GM18517 (cell line): ENCODE measurements around the gene HIPK1.

ENCODE experiments used
- ATAC-seq: cut with Tn5 transposase; IDR thresholded peaks from one replicate; pipeline ENCODE4 v1.9.1; 2021; ENCODE audit warnings: mild to moderate bottlenecking, moderate library complexity; ENCODE audit not compliant: unreplicated experiment

Gene HIPK1

DNA sequence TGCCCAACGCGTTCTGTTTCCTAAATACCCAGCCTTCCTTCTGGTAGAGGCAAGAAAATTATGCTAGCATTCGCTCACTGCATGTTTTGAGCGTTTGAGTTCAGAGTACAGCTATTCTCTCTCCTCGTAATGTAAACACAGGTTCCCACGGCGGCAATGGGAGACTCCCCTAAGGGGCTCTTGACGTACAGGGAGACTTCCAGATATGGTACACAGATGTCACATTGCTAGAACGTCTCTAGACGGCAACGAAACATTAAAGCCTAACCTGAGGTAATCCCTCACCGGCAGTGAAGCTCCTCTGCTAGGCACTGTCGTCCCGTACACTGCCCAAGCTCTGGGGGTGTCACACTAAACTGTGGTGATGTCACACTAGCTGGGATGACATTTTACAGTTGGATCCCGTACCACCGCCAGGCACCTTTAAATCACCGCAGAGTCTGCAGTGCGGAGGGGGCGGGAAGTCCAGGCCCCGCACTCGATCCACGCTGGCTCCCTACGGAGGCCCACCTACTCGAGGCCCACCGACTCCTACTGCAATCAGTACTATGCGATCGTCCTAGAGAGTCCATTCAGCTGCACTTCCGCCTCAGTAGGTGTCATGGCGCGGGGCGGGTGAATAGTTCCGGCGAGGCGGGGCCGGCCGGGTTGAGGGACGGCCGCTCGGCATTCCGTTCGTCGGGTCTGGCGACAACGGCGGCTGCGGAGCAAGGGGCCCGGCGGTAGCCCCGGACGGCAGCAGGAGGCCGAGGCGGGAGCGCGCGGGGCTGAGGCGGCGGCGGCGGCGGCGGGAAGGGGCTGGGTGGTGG, at the start of gene HIPK1:
TSS of gene HIPK1 (plus strand) at position 384 of the 809 bp plus-strand sequence.
- ATAC-seq: peak; percentile 78

DNA sequence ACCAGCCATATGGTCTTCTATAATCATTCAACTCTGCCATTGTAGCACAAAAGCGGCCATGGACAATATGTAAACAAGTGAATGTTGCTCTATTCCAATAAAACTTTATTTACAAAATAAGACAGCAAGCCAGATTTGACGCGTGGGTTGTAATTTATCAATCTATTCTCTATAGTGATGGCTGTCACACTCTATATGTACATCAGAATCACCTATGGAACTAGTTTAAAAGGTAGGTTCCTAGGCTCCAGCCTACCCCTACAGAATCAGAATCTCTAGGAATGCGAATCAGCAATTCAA, 49.4 kb upstream of the HIPK1 start:
- ATAC-seq: no peak

DNA sequence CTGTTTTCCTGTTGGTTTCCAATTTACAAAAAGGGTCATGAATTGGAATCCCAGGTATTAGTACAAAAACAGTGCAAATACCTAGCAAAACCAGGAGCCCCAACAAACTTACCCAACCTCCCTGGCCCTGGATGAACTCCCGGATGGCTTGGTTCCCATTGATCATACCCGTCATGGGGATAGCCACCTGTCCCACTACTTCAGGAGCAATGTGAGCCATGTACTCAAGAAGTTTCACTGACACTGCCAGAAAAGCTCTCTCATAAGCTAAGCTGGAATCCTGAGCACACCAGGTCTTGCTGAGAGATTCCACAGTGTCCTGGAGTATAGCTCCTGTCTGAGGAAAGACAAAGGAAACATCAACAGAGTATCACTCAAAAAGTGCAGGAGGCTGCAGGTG, 47.5 kb upstream of the HIPK1 start:
- no peak for ATAC-seq

DNA sequence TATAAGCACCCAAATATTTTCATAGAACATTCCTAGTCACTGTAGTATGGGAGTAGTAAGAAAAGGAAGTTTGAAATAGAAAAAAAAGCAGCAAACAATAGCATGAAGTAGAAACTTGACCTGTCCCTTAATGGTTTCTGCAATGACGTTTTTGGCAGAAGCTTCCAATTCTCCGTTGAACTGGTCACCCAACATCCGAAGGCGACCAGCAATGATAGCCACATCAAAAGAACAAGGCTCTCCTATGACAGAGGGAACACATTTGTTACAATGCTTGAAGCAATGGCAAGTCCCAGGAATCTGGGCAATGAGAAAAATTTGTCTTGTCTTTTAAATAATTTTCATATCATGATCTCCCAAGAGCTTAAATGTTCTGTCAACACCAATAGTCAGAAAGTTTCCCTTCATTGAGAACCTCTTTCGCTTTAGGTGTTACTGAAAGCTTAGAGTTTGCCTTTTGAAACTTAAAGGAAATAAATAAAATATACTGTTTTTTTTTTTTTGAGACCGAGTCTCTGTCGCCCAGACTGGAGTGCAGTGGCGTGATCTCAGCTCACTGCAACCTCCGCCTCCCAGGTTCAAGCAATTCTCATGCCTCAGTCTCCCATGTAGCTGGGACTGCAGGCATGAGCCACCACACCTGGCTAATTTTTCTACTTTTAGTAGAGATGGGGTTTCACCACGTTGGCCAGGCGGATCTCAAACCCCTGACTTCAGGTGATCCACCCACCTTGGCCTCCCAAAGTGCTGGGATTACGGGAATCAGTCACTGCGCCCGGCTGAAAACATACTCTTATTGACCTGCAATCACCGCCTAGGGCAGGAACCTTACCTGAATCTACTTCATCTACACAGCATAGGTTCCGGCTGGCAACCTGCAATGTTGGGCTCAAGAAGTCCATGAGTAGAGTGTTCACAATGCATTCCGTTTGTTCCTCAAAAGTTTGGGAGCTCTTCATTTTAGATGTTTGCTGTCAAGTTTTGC, 42.4 kb upstream of the HIPK1 start:
- no peak for ATAC-seq

DNA sequence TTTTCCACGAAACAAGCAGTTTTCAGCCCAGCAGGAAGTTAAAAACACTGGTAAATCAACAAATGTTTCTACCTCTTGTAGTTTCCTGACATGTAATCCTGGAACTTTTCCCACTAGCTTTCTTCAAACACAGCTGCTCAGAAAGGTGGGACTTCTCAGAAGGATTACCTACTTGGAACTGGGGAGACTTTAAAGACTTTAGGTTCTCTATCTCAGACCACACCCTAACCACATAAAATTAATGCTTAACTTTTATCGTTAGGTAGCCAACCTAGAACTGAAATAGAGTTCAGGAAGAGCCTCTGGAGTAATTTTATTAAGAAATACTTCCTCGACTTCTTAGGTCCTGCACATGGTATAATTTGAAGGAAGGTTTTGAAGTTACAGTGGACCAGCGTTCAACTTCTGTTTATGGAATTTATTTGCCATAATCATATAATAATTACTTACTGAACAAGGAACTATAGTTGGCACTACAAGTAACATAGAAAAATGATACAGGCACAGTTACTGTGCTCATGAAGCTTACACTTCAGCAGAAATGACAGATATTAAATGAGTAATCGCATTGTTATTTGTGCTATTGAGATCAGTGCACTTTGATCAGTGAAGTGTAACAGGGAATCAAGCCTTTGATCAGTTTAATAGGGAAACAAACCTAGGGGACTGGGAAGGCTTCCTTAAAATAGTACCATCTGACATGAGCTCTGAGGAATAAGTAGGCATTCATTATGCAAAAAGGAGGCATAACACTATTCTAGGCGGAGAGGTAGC, 41.5 kb upstream of the HIPK1 start, which contains the start of gene BCL2L15:
TSS of gene BCL2L15 (minus strand) at position 180 of the 774 bp plus-strand sequence. CDS start 206 bp downstream, outside the sequence.
- ATAC-seq: no peak

DNA sequence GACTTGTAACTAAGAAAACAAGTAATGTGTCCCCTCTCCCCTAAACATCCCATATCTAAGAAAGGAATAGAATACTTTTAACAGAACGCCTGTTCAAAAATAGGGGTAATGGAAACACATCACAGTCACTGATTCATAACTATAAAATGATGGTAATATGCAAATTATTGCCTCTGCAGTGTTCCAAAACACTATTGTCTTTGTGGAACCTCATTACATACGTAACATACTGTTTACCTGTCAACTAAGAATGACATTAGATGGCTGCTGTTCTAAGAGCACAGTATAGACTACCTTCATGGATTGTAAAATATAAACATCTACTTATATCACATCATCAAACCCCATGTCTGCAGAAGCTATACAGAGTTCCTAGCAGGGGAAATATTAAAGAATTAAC, 38.3 kb upstream of the HIPK1 start:
- ATAC-seq: no peak

DNA sequence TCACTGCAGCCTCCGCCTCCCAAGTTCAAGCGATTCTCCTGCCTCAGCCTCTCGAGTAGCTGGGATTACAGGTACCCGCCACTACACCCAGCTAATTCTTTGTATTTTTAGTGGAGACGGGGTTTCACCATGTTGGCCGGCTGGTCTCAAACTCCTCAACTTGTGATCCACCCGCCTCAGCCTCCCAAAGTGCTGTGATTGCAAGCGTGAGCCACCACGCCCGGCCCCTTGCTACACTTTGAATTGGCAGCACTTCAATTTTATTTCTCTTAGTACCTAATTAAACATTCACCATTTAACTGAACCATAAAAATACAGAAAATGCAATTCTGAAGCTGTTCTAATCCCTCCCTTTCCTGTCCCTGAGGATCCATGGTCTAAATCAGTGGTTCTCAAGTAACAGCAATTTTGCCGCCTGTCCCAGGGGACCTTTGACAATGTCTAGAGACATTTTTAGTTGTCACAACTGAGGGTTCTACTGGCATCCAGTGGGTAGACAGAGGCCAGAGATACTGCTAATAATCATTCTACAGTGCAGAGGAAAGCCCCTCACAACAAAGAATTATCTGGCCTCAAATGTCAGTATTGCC, 37.4 kb upstream of the HIPK1 start:
- no peak for ATAC-seq

DNA sequence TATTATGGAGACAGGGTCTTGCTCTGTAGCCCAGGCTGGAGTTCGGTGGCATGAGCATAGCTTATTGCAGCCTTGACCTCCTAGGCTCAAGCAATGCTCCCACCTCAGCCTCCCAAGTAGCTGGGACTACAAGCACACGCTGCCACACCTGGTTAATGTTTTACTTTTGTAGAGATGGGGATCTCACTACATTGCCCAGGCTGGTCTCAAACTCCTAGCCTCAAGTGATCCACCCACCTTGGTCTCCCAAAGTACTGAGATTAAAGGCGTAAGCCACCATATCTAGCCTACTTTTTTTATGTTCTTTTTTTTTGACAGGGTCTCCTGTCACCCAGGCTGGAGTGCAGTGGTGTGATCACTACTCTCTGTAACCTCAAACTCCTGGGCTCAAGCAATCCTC, 35.9 kb upstream of the HIPK1 start:
- ATAC-seq: no peak

DNA sequence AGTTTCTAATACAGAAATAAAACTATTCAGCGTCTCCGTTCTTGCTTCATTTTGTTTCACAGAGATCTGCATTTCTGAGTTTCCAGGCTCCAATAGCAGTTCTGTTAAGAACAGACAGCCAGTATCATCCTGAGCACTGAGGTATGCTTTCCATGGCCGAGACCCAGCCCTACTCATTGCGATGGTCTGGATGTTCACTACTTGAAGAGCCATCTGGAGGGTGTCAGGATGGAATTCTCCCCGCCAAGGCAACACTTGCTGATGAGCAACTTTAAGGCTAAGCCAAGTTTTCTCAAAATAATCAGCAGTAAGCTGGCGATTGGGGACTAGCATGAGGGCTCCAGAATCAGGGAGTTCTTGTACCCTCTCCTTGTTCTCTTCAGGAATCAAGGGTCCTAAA, 34.0 kb upstream of the HIPK1 start:
- no peak for ATAC-seq

DNA sequence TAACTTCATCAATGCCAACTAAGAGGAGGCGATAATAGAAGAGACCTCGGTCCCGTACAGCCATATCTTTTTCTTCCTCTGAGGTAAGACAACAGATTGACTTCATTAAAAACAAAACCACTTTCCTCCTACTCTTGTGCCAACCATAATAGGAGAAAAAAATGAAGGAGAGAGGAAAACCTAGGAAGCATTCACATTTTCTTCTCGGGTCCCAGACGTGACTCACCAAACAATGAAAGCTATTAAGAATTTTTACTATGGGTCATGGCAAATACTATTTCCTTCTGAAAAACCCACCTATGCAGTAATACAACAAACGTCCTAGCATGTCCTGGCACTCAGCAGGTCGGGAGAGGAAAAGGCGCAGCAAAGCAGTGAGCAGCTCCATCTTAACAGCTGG, 33.2 kb upstream of the HIPK1 start:
- ATAC-seq: no peak

DNA sequence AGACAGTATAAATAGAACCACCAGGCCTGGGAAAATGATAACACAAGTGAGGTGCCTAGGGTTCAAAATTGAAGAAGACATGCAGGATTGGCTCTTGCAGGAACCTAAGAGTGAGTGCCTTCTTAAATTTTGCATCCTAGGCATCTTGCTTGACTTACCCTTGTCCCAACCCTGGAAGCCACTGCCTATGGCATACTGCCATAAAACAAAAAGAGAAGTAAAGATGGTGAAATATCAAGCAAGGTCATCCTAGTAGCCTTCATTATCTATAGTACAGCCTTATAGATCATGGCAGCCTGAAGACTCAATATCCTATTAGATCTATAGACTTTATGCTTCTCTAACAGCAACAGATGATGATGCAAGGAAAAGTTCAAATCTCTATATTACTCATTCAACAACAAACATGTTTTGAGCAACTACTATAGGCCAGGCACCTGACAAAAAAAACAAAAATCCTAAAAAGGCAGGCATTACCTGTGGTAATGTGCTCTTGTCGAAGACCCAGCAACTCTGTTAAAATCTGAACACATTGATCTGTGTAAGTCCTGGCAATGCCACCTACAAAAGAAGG, 30.8 kb upstream of the HIPK1 start:
- ATAC-seq: no peak

DNA sequence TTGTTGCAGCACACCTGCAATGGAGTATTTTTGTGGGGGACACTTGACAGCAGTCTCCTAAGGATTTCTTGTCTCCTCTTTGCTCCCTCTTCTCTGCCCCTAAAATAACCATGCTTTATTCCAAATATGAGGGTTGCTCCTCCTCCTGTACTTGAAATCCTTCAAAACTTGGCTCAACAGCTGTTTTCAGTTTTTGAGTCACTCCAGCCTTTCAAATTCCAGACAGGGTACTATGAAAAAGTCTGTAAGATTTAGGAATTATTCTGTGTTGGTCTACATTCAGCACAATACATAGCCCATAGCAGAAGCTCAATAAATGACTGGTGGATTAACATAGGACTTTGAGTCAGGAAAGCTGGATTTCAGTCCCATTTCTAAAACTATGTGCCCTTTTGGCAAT, 30.0 kb upstream of the HIPK1 start:
- ATAC-seq: no peak

DNA sequence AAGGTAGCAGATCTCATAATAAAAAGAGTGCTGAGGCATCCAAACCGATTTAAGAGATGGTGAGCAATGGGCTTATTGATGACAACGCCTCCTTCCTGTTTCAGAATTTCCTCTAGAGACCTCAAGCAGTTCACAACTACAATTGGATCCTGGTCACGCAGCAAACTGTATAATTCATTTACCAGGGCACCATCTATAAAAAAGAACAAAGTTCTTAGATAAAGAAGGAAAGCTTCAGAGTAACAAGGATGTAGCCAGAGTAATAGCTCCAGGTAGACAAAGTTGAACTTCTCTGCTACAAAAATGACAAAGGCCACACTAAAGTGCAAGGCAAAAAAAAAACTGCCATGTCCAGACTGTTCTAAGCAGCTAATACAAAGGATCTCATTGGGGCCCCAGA, 27.9 kb upstream of the HIPK1 start:
- ATAC-seq: no peak

DNA sequence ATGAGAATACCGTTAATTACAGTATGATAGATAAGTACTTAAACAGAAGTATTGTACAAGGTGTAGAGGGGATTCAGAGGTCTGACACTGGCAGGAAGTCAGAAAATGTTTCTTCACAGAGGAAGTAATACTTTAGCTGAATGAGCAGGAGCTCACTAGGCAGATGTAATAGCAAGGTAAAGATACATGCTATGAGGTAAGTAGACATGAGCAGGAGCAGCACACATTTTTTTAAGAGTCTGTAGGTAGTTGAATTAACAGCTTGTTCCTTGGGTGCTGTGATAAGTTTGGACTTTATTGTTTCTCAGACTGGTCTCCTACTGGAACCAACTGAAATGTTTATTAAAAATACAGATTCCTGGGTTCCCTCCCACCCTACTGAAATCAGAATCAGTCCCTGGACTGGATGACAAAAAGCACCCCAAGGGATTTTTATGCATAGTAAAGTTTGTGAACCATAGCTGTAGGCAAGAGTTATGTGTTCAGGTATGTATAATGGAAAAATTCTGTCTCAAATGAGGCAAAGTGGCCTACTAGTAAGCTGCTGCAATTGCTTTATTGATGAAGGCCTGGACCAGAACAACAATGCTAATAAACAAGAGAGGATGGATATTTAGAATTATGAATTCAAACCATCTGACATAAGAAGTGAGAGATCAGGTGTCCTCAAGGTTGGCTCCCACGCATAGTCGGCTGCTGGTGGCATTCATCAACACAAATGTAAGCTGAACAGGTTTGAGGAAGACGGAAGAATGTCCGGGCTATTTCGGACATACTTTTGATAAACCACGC, 25.4 kb upstream of the HIPK1 start:
- ATAC-seq: no peak

DNA sequence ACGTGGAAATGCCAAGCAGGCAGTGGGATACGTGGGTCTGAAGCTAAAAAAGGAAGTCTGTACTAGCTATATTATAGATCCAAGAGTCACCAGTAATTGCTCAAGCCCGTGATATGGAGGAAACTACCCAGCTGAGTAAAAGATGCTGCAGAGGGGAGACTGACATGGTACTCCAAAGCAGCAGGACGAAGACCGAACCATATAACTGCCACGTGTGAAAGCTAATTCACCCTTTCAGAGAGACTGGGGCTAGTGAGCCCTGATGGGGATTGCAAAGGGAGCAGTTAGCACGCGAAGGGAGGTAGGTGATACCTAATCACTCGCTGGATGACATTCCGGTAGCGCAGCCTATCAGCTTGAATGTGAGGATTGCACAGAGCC, 24.8 kb upstream of the HIPK1 start:
- ATAC-seq: peak; percentile 37

DNA sequence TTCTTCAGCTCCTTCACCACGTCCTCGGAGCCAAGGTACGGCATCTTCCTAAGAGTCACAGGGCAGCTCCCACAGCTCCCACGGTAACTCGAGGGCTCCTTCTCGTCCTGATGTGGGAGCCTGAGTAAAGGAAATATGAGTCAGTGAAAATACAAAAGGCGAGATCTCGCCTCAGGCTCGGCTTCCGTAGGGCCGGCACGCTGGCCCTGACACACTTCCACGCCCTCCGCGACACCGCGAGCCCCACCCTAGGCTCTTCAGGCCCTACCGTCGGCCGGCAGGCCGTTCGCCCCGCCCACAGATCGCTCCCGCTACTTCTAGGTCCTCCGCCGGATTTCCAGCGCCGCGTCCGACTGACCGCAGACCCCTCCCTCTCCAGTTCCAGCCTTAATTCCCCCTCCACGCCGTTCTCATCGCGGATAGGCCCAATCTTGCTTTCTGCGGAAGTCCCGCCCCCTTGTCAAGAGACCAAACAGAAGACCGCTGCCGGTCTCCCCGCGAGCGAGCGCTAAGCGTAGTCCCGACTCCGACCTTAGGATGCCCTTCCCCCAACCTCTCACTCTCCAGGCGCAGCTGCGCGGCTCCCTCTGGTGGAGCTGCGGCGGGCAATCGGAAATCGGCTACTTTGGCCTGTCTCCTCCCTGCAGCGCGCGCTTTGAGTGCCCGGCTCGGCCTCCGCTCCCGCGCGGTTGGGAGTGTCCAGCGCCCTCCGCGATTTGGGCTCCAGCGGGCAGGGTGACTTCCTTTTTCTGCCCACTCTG, 24.3 kb upstream of the HIPK1 start, which contains the start of the genes AP4B1 and DCLRE1B:
TSS of gene AP4B1 (minus strand) at position 126 of the 761 bp plus-strand sequence. CDS start at position 44, 82 bp downstream.
TSS of gene DCLRE1B (plus strand) at position 653 of the 761 bp plus-strand sequence. CDS start 261 bp downstream, outside the sequence.
- ATAC-seq: peak; percentile 89

DNA sequence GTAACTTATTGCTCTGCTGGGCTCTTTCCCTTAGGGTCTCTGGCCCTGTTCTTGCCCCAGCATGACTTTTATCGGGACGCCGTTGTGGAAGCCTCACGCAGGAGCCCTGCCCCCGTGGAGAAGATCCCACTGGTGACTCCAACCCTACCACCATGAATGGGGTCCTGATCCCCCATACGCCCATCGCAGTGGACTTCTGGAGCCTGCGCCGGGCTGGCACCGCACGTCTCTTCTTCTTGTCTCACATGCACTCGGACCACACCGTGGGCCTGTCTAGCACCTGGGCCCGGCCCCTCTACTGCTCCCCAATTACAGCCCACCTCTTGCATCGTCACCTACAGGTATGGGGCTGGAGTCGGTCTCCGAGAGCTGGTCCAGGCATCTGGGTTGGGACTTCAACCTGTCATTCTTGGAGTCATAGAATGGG, 23.7 kb upstream of the HIPK1 start:
- ATAC-seq: no peak

DNA sequence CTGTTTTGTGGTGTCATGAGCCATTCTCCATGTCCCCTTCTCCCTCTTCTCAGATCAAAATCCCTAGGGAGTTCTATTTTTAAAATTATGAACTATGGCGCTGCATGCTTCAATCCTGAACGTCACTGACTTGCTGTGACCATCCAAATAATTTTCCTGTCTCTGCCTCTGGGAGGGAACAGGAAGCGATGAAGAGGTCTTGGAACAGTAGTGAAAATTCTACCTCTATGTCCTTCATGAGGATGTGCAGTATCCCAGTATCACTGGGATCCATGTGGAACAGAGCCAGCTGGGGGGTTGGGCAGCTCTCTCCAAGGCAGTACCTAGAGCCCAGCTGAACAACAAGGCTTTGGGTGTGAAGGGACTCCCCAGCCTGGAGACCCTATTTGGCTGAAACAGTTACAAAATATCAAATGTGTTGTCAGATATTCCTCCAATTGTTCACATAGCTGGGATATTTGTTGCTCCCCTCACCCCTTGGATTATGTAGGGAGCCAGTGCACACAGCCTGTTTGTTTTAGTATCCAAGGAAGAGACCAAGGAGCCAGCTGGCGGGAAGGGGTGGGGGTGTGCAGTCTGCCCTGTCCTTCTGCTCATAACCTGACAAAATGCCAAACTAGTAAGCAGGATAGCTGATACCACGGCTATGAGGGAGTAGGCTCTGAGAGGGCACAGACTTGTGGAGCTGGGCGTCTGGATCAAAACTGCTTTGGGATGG, 16.4 kb upstream of the HIPK1 start:
- ATAC-seq: no peak
